HCEC 1CT (cell line): ENCODE results near the gene MAEL.
A peak's percentile ranks its signal among the peaks of the same experiment; 100 is the strongest.

ENCODE experiments used
- DNase-seq: peaks from one replicate; pipeline ENCODE4 v3.0.0-alpha.2; 2017

Gene MAEL

GRCh38 chr1:166988974-166989515 lies at the start of gene MAEL:
MAEL (plus strand) TSS chr1:166989280; CDS start chr1:166989353, 73 bp downstream.
- no peak for DNase-seq

- DNase-seq, result no peak
These were observed 49.2 kb upstream of the MAEL start for GRCh38 chr1:166939741-166940375.

- peak; percentile 1 for DNase-seq
These were observed 44.7 kb upstream of the MAEL start for GRCh38 chr1:166944186-166944967.

DNA sequence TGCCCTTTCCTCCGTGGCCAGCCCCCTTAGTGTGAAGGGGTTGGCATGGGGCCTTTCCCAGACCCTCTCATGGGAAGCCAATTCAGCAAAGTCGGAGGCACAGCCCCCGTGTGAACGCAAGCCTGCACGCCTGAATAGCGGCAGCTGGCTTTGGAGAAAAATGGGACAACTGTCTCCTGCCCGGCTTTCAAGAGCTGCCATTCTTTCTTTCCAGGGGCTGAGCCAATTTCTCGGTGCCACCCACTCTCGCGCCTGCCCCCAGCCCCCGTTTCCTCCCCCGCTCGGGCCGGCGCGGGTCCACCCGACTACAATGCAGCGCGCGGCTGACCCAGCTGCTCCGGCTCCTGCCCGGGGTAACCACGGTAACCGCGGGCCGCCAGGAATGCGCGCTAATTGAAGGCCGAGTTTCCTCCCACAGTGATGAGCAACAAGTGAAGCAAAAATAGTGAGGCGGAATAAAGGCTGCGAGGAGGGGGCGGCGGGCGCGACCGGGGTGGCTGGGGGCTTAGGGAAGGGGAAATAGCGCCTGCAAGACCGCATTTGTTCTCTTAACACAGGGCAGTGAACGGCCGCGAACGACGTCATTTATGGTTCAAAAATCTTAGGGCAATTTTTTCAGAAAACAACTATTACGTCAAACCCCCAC lies 41.6 kb upstream of the MAEL start:
- no peak for DNase-seq

DNA sequence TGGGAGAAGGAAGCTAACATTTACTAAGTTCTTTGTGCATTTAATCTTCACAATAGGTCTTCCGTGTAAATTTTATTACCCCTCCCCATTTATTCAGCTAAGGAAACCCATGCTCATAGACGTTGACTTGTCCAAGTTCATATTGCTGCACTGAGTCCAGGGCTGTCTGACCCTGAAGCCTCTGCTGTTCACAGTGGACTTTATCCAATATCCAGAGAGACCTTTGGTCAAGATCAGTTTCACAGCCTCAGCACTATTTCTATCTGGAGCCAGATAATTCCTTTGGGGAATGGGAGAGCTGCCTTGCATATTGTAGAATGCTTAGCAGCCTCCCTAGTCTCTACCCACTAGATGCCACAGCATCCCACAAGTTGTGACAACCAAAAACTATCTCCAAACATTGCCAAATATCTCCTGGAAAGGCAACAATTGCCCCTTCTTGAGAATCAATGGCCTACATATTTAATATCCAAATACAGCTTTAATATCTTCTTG lies 40.2 kb upstream of the MAEL start:
- DNase-seq, result no peak

DNA sequence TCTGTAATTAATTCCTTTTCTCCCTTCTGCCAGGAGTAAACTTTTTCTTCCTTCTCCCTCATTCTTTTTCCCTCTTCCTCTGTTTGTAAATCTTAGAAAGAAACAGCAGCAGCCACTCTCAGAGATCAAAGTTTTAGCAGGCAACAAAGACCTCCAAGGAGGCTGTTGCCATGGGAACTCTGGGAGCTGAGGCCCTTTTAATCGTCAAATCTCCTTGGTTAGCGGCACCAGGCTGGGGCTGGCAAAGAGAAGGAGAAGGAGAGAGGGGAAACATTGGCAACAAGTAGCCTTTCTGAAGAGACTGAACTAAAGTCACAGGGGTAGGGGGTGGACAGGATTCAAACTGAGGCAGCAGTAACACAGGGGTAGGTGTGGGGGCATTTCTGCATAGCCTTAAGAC lies 38.9 kb upstream of the MAEL start:
- no peak for DNase-seq

GRCh38 chr1:166951050-166951449 lies 38.0 kb upstream of the MAEL start:
- no peak for DNase-seq

GRCh38 chr1:166952002-166952746 lies 36.9 kb upstream of the MAEL start:
- peak; percentile 33 for DNase-seq

DNA sequence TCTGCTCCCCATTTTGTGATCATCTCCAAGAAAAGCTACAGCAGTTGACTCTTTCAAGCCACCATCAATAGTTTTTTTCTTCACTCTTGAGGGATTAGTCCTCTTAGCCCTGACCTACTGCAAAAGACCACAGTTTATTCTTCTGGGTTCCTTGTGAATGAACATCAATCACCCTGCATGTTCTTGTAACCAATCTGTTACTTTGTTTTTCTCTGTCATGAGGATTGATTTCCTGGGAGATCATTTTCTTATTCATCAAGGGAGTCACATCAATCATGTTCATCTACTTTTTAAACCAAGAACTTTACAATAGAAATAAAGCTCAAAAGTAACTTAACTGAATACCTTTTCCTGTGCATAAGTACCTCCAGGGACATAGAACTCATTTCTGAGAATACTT lies 35.6 kb upstream of the MAEL start:
- DNase-seq, result no peak

- DNase-seq, result no peak
These were observed 32.8 kb upstream of the MAEL start for GRCh38 chr1:166956057-166956850.

GRCh38 chr1:166956872-166957271 lies 32.2 kb upstream of the MAEL start:
- DNase-seq, result no peak

- no peak for DNase-seq
These were observed 28.1 kb upstream of the MAEL start for GRCh38 chr1:166960858-166961474.

DNA sequence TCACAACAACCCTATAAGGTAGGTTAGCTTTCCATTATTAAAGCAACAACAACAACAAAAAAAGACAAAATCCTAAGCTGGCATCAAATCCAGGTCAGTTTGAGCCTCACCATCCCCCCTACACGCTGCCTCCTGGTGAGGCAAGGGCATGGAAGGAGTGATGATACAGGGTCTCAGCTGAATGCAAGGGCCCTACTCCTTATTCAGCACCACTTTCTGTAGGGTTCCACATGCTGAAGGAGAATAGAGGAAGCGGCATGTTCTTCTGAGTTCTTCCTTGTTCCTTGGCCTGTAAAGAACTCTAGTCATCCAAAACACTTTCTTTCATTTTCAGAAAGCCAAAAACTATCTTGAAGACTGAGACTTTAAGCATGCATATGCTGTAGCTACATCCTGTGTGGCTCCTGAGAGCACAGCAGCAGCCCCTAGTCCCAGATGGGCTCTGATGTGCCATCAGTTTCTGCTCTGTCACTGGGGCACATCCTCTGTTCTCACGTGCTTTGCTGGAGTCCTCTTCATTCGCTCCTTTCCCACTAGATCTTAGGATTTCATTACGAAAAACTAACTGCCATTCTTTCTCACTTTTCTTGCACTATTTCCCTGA lies 19.9 kb upstream of the MAEL start:
- no peak for DNase-seq

DNA sequence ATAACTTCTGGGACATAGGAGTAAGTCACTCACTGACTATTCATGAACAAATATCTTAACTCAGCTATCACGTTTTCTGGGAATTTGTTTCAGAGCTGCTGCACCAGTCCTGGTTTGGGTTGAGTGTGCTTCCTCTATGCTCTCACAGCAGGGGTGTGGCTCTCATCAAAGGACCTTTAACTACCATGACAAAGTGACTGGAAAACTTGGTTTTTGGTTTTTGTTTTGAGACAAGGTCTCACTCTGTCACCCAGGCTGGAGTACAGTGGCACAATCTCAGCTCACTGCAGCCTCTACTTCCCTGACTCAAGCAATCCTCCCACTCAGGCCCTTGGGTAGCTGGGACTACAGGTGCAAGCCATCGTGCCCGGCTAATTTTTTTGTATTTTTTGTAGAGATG lies 17.8 kb upstream of the MAEL start:
- DNase-seq, result no peak

DNA sequence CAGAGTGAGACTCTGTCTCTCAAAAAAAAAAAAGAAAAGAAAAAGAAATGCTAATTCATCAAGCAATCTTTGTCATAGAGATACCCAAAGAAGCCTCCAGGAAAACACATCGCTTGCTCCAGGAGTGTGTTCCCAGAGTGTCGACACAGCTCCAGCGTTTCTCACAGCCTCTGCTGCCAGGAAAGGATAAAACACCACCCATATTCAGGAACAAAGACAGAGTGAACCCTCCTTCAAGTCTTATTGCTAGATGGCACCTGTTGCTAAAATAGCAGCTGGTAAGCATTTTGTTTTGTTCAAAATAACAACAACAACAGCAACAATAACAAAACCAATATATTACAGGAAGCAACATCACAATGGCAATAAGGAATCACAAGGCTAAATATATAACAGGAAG lies 16.9 kb upstream of the MAEL start:
- DNase-seq, result no peak

DNA sequence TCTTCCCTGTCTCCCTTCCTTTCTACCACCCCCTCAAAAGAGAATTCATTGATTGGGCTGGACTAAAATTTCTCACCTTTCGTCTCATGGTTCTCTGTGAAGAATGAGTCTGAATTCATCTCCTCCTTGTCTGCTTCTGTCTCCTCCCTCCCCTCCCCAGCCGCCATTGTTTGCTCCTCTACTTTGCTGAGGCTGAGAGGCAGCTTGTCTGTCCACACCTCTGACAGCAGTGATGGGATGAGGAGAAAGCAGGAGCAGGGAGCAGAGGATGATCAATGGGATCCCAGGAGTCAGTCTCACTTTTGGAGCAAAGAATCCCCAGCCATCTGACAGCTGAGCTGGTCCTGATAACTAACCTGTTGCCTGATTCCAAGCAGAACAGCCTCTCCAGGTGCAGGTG lies 16.3 kb upstream of the MAEL start:
- DNase-seq, result no peak

- no peak for DNase-seq
These were observed 14.3 kb upstream of the MAEL start for GRCh38 chr1:166974647-166975345.

DNA sequence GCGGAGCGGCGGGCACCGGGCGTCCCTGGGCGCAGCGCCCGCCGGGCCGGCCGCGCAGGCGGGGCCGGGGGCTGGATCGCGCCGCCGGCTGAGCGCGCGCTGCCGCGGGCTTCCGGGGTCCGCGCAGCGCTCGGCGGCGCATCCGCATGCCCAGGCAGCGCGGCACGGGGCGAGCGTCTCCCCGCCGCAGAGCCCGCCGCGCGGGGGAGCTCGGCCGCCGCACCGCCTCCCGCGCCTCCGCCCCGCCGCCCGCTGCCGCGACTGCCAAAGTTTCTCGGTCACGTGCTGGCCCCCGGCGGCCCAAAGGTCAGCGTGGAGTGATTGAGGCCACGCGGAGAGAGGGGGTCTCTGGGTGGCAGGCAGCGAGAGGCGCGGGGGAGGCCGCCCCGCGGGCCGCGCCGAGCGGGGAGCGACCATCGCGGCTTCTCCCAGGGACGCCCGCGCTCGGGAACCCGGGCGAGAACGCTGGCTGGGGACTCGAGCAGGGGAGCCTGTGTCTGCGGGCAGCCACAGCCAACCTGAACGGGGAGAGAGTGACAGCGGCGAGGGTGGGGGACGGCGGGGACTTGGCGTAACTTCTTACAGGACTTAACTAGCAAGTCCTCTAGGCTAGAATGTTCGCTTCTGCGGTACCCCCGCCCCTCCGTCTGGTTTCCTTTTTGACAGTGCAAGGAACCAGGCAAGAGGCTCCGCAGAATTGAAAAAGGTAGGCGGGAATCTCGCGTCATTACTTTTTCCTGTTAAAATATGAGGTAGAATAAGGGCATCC lies 13.5 kb upstream of the MAEL start, which contains the start of gene ILDR2:
TSS of gene ILDR2 (minus strand) at position 180 of the 769 bp plus-strand sequence. CDS start 272 bp downstream, outside the sequence.
- no peak for DNase-seq

DNA sequence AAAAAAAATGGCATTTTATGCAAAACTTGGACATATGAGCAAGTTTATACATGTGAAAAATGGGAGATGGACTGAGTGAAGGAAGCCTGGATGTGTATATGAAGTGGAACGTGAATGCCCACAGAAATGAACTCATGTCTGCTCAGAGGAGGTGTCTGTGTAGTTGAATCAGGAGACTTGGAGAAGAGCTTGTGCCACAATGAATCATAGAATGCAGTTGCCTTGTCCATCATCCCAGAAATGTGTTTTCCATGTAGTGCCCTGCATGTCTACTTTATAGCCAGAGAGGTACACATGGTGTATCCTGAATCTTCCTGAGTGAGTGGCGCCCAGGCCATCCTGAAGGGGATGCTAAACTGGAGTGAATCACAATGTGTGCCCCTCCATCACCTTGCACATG lies 11.1 kb upstream of the MAEL start:
- no peak for DNase-seq

- DNase-seq, result no peak
These were observed 10.3 kb upstream of the MAEL start for GRCh38 chr1:166978821-166979220.
